ENCODE data around the gene SERPINA5.

SERPINA5 gene

DNA sequence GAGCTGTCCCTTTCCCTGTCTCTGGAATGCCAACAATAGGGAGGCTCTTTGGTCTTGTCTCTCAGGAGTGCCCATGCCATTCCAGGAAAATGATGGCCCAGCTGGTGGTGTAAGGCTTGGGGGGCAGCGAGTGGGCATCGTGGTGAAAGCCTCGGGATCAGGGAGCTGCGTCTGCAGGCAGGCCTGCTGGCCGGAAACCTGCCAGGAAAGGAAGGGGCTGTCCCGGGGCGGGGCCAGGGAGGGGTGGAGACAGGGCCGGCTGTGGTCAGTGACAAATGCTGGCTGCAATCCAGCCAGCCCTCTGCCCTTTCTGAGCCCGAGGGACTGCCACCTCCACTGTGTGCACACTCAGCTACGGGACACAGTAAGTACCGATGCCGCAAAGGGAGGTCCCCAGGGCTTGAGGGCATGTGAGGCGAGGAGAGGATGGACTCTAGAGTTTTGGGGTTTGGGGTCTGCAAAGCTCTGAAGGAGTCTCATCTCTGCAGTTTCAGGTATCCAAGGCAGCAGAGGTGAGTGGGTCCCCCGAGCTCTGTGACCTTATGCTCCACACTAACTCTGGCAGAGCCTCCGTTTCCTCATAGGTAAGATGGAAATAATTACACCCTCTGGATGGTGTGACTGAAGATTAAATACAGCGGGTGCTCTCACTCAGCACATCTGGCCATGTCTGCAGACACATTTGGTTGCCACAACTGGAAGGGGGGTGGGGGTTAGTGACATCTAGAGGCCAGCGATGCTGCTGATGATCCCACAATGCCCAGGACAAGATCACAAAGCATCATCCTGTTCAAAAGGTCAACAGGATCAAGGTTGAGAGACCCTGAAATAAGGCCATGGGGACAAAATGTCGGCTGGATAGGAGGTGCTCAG, at the start of gene SERPINA5:
Gene SERPINA5, plus strand, starts transcription at position 300 of the 873 bp plus-strand sequence. CDS start 5,937 bp downstream, outside the sequence.
- DNase-seq (ENCODE audit: low read depth in 3 of 3): no peak

DNA sequence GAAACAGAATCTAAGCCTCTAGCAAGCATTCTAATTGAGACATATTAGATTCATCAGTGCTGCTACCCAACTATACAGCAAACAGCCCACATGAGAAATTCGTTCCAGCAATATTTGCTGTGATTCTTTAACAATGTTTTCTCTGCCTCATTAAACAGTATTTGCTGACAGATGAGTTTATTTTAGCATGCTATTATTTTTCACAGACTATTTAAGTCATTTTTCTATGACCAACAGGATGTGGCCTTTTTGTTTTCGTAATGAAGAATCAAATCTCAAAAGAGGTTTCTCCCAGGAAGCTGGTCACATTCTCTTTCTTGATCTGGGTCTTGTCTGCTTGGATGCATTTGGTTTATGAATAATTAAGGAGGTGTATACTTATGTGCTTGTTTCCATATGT, 48.8 kb upstream of the SERPINA5 start:
- DNase-seq (ENCODE audit: low read depth in 3 of 3): no peak

DNA sequence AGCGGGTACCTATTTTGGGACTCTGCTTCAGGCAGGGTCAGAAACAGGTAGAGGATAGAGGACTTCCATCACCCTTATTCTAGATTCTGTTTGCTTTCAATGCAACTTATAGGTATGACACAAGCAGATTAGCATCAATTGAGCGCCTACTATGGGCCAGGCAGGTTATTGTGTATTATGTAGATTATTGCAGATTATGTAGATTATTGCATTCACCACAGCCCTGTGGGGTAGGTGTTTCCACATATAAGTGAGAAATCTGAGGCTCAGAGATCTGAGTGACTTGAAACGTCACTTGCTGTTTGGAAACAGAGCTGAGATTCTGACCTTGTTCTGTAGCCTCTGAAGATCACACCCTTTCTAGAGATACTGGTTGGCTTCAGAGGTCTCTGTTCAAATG, 45.7 kb upstream of the SERPINA5 start:
- no peak for DNase-seq (ENCODE audit: low read depth in 3 of 3)

GRCh38 chr14:94536836-94537235, 44.4 kb upstream of the SERPINA5 start:
- no peak for DNase-seq (ENCODE audit: low read depth in 3 of 3)

DNA sequence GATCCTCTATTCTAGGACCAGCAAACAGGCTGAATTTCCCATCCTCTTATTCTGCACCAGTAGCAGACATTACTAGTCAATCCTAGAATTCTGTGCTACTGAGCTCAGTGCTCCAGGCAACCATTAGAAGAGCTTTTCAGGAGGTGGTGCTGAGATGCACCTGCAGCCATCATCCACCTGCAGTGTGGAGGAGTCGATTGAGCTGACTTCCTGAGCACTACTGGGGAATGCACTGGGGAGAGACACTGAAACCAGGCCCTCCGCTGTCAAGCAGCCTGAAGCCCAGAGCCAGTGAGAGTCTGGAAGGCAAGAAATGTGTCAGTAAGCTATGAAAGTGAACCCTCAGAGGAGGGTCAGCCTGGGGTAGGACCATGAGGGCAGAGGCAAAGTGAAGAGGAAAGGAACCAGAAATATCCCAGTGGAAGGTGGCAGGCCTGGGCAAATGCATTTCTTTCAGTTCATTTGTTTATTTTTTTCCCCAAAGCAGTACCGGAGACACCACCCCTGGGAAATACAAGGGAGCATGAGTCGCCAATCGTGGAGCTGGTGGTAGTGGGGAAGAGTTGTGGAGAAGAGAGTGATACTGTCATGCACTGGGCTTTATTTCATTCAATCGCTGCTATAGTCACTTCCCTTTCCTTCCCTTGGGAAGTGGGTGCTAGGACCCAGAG, 43.0 kb upstream of the SERPINA5 start:
- no peak for DNase-seq (ENCODE audit: low read depth in 3 of 3)

GRCh38 chr14:94539181-94539580, 42.0 kb upstream of the SERPINA5 start:
- no peak for DNase-seq (ENCODE audit: low read depth in 3 of 3)

GRCh38 chr14:94540031-94540794, 41.0 kb upstream of the SERPINA5 start:
- no peak for DNase-seq (ENCODE audit: low read depth in 3 of 3)

DNA sequence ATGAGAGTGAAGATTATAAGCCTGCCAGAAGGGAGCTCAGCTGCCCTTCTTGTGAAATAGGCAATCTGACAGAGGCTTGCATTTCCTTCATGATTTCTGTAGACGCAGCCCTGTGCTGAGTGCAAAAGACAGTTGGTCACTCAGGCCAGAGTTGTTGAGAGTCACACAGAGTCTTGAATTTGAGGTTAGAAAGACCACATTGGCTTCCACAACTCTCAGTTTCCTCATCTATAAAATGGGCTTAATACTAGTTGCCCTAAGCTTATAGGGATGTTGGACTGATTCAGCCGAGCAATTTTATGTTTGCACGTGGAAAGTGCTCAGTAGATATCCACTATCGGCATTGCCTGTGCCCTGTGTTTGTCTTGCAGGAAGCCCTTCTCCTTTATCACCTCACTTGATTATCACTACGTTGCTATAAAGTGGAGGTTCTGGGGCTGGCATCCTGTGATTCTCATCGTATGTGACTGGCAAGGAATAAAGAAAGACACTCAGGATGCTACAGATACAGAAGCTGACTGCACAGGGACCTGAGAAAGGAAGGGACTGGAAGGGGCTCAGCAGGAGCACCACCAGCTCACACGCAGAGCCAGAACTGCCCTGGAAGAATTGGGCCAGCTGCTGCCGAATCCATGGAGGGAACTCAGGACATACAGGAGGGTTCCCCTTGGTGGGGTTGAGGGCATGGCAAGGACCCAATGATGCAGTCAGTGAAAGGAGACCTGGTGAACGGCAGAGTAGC, 39.8 kb upstream of the SERPINA5 start:
- no peak for DNase-seq (ENCODE audit: low read depth in 3 of 3)

DNA sequence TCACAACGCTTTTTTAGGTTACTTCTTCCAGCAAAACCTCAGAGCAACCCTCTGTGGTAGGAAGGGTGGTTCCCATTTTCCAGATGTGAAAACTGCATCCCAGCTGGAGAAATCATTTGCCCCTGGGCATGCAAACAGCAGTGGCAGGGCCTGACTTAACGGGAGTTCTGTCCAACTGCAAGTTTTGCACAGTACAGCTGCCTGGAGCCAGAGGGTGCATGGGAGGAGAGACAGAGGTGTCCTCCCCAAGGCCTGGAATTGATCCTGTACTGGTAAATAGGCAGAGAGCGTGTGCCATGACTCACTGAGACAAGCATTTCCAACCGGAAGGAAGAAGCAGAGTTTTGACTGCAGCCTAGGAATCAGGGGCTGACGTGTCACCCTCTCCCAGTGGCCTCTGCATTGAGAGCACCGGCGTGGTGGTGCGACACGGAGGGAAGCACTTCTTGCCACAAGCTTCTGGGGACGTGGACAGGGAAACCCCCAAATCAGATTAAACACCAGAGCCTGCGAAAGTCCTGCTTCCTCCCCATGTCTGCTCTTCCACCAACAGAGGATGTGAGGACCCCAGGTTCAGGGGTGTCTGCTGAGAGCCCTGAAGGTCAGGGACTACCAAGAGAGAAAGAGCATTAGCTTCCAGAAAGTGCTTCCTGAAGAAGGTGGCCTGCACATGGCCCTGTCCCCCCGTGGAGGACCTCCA, 39.0 kb upstream of the SERPINA5 start:
- DNase-seq (ENCODE audit: low read depth in 3 of 3): no peak

DNA sequence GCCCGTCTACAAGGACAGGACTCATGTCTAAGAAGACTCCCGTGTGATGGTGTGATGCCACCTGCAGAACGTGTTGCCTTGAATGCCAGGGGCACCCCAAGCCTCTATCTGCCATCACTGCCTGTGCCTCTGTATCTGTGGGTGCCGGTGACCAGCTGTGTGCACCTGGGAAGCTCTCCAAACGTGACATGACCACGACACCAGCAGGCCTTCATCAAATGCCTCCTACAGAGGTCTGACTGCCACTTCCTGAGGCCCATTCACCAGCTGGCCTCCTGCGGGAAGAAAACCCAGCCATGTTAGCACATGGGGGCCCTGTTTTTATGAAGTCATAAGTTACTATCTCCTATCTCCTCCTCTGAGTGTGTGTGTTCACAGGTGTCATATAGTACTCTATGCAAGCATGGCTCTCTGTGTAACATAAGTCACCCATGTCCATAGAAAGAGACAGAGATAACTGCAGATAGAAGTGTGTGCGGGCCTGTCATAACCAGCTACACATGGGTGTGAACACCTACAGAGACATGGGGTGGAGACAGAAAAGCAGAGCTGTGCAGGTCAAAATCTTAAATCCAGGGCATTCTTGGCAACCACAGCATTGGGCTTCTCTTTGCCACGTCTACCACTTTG, 38.3 kb upstream of the SERPINA5 start:
- no peak for DNase-seq (ENCODE audit: low read depth in 3 of 3)

DNA sequence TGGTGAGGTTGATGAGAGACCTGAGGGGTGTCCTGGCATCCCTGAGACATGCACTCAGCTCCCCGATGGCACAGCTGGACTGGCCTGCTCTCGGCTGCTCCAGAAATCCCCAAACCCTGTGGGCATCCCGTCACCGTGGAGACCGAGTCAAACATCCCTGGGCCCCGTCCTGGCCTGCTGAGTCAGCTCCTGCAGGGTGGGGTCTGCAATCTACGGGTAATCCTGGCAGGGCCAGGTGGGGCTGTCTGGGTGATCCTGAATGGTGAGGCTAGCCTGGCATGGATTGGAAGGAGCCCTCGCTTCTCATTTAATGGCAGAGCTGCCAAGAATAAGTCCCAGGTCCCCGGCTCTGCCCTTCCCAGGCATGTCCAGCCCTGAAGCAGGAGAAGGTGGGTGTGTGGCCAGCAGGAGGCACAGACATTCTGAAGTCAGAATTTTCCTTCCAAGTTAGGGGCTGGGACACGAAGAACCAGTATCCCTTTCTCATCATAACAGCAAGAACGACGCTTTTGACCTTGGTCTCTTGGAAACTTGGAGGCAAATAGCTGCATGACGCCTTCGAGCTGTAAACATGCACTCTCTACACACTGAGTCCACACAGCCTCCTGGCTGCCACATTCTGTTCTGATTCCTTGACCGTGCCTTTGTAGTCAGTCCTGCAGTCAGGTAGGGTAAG, 37.6 kb upstream of the SERPINA5 start:
- no peak for DNase-seq (ENCODE audit: low read depth in 3 of 3)

GRCh38 chr14:94544726-94545125, 36.5 kb upstream of the SERPINA5 start:
- no peak for DNase-seq (ENCODE audit: low read depth in 3 of 3)

DNA sequence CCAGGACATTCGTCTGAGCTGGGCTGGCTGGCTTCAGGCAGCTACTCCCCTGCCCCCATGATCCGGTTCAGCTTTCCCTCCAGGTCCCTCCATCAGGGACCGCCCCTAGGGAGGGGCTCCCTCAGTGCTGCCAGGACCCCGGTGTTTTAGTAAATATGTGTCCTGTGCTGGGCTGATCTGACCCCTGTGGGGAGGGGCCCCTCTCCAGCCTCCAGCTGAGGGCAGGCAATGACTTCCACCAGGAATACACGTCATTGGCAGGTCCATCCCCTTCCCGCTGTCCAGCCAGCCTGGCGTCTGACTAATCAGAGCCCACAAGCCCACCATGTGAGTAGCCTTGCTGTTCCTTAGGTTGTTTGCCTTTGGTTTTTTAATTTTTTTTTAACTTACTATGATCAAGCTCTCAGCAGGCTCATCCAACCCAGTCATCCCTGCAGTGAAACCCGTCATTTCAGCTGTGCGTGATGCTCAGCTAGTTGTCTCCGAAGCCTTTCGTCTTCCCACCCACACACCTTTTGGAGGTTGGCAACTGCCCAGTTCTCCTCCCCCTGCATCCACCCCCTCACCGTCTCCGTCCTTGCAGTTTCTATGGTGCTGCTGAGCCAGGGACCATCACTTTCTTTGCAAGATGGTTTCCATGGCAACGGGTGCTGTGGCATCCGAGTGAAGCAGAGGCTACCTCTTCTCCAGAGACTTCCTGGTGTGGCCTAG, 35.9 kb upstream of the SERPINA5 start:
- DNase-seq (ENCODE audit: low read depth in 3 of 3): no peak

DNA sequence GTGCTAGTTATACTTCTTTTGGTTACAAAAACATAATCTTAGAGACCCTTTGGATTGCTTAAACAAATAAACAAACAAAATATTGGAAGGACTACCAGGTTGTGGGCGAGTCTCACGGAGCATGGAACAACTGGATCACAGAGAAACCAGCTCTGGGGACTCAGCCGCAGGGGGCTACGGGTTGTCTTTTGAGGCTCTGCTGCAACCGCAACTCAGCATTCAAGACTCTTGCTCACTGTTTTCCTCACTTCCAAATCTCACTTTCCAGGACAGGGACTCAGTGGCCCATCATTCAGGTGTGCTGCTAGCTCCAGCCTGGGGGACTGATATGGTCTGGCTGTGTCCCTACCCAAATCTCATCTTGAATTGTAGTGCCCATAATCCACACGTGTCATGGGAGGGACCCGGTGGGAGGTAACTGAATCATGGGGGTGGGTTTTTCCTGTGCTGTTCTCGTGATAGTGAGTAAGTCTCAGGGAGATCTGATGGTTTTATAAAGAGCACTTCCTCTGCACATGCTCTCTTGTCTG, 34.0 kb upstream of the SERPINA5 start:
- no peak for DNase-seq (ENCODE audit: low read depth in 3 of 3)

- no peak for DNase-seq (ENCODE audit: low read depth in 3 of 3)
Observed at GRCh38 chr14:94547726-94548125, 33.5 kb upstream of the SERPINA5 start.

GRCh38 chr14:94548131-94548998, 32.9 kb upstream of the SERPINA5 start:
- DNase-seq (ENCODE audit: low read depth in 3 of 3): no peak

DNA sequence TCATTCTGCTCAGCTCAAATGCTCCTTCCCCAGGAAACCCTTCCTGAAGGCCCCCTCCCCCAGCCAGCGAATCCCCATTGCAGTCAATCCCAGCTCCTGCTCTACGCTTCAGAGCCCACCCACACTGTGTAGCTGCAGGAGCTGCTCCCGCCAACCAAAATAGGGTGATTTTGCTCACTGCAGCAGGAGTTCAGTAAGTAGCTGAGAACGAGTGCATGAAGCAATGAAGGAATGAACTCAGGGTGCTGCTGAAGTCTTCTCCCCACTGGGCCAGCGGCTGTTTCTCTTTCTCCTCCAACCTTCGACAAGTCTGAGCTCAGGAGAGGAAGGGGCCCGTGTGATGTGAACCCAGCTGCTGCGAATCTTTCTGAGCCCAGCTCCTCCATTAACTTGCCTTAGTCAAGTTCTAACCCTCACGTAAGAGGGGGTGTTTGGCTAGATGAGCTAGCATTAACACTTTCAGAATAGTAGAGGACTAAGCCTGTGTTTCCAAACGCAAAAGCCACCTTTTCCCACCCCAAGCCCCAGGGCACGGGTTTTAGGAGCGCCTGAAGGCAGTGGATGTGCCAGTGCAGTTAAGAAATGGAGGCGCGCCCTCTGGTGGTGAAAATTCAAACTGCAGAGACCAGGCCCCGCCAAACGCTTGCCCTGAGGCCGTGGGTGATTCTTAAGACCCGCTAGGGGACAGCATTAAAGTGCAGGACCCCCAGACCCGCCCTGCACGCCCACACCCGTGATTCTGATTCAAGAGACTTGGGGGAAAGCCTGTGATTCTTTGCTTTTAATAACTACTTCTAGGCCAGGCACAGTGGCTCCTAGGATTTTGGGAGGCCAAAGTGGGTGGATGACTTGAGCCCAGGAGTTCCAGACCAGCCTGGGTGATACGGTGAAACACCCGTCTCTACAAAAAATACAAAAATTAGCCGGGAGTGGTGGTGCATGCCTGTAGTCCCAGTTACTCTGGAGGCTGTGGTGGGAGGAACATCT, 31.9 kb upstream of the SERPINA5 start:
- DNase-seq (ENCODE audit: low read depth in 3 of 3): peak; percentile 34 to 49 (median 35)

Data from stimulated activated CD4-positive, alpha-beta T cell treated with anti-CD3 and anti-CD28 coated beads, TNF-alpha, amount 100 ng/mL, for 48 hours (primary cell).